CD4-positive, alpha-beta T cell (primary cell): Measurements from ENCODE around the gene RBP5. TPM values are rescaled to one million over a fixed set of nuclear protein-coding genes. Genes with fewer than 3 reads are reported as not detected.

Experiments
- ATAC-seq: fragments of 200-7000 bp; cut with Tn5 transposase; one replicate; pipeline ENCODE4 v1.10.0; 2022; ENCODE audit warnings: mild to moderate bottlenecking; ENCODE audit not compliant: poor library complexity
- CTCF ChIA-PET: fragments of 350-600 bp; sonication (Branson Sonifier 250); formaldehyde crosslinking; loops from one replicate; lab custom pipeline; 2021; ENCODE audit warnings: antibody characterized with exemption, inconsistent platforms; lab: Charles Lee
- POLR2A ChIA-PET: fragments of 350-600 bp; sonication (Branson Sonifier 250); formaldehyde crosslinking; loops from one replicate; lab custom pipeline; 2021; ENCODE audit warnings: antibody characterized with exemption, inconsistent platforms; lab: Charles Lee
- DNase-seq, 14 experiments: peaks; one replicate each; pipeline ENCODE4 v3.0.0-alpha.2; 2013 to 2020; ENCODE audit warnings: mixed read lengths in 2 of 14
- H3K27ac ChIP-seq, 2 donors: one replicate each; pipeline versions ENCODE4 v1.5.1 to v1.7.0; 2013; ENCODE audit warnings: low read length in 2 of 2, low read depth in 1 of 2, mild to moderate bottlenecking in 1 of 2
- H3K27me3 ChIP-seq, 2 experiments: 1 replicate in 1 of 2; 2 replicates in 1 of 2; pipeline versions ENCODE4 v1.6.1 to v1.7.0; 2013; ENCODE audit warnings: low read length in 2 of 2, control low read depth in 1 of 2, mild to moderate bottlenecking in 1 of 2, moderate library complexity in 1 of 2; ENCODE audit not compliant: insufficient read depth in 2 of 2, control insufficient read depth in 1 of 2
- H3K36me3 ChIP-seq: one replicate; pipeline ENCODE4 v1.6.1; 2013; ENCODE audit warnings: low read length, control low read depth; ENCODE audit not compliant: insufficient read depth
- H3K4me1 ChIP-seq: one replicate; pipeline ENCODE4 v1.6.1; 2013; ENCODE audit warnings: low read length, control low read depth; ENCODE audit not compliant: insufficient read depth
- H3K4me3 ChIP-seq: one replicate; pipeline ENCODE4 v1.5.1; 2013; ENCODE audit warnings: mild to moderate bottlenecking, low read length, moderate library complexity
- H3K9me3 ChIP-seq, 2 experiments: 1 replicate in 1 of 2; 2 replicates in 1 of 2; pipeline versions ENCODE4 v1.6.1 to v1.7.0; 2013; ENCODE audit warnings: low read length in 2 of 2, mild to moderate bottlenecking in 2 of 2, control low read depth in 1 of 2, moderate library complexity in 1 of 2; ENCODE audit not compliant: control insufficient read depth in 1 of 2, insufficient read depth in 1 of 2
- H3K27ac Mint-ChIP-seq: one replicate; pipeline ENCODE4 v1.8.0; 2020; ENCODE audit warnings: mixed read lengths
- H3K27me3 Mint-ChIP-seq: one replicate; pipeline ENCODE4 v1.8.0; 2021; ENCODE audit warnings: mixed read lengths
- H3K36me3 Mint-ChIP-seq: one replicate; pipeline ENCODE4 v1.8.0; 2021; ENCODE audit warnings: low read depth, mixed read lengths
- H3K4me1 Mint-ChIP-seq: one replicate; pipeline ENCODE4 v1.8.0; 2021; ENCODE audit warnings: low read depth, mixed read lengths
- H3K4me3 Mint-ChIP-seq: one replicate; pipeline ENCODE4 v1.8.0; 2020; ENCODE audit warnings: mild to moderate bottlenecking, mixed read lengths
- H3K9me3 Mint-ChIP-seq: one replicate; pipeline ENCODE4 v1.8.0; 2020; ENCODE audit warnings: mixed read lengths
- intact Hi-C, 2 experiments: fragments of 100-400 bp; cut with DNase I in 1 of 2; cut with micrococcal nuclease in 1 of 2; formaldehyde crosslinking; loops; one replicate each; pipeline versions ENCODE4 v1.15.1 to v1.9.0; 2023 to 2025; cut with DNase I, micrococcal nuclease
- total RNA-seq, 174 experiments: library from RNA in 2 of 174; stranded (reverse) in 2 of 174; gene quantifications; one replicate each; pipeline ENCODE4 v1.2.3 and lab custom pipeline; 2021 to 2026
- TF ChIP-seq, protein P1 (sequence below): fragments of 200-600 bp; IDR thresholded peaks from one replicate; pipeline ENCODE4 v1.8.0; 2022; ENCODE audit warnings: antibody characterized with exemption, mild to moderate bottlenecking

Gene RBP5
- total RNA-seq, 2 experiments from 2014 or later, result not detected

DNA sequence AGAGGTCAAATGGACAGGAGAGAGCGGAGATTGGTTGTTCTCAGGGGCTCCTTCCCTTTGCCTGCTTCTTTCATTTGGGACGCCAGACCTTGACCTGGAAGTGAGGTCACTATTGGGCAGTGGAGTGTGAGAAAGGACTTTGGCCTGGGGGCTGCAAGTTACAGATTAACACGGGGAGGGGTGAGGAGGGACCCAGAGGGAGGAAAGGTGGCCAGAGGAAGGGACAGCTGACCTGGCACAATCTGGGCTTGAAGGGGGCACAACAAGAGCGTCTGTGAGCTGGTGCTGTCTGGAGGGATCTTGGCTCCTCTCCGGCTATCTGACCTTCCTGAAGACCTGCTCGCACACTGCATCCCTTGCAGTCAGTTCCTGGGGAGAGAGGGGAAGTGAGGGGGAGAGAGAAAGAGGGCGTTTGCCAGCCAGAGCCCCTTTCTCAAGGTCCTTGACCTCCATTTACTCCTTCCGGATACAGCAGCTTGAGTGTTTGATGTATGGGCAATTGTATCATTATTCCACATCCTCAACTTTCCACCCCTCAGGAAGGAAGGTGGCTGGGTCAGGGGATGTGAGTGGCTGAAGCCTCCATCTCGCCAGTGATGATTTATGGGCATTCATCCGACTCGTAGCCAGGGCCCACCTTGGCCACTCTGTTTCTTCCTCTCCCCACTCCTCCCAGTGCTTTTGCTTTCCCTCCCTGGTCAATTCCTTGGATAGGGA, 4.7 kb downstream of the RBP5 start:
- Mint-ChIP-seq H3K27ac (no peak overlapping the region), H3K9me3 (no peaks in the 10 kb centered on the region), H3K27me3 (no peaks in the 10 kb centered on the region), H3K4me3 (no peak overlapping the region), H3K4me1 (peaks cover 12% of the 10 kb centered on the region), H3K36me3 (no peaks in the 10 kb centered on the region)
- peaks cover 2% of the 10 kb centered on the region for H3K4me1 ChIP-seq
- DNase-seq (no peak), ATAC-seq (no peak)
- no peaks in the 10 kb centered on the region for H3K27me3 ChIP-seq
- ChIA-PET POLR2A (no interaction called here), CTCF (no interaction called here)
- TF ChIP-seq, protein P1, sequence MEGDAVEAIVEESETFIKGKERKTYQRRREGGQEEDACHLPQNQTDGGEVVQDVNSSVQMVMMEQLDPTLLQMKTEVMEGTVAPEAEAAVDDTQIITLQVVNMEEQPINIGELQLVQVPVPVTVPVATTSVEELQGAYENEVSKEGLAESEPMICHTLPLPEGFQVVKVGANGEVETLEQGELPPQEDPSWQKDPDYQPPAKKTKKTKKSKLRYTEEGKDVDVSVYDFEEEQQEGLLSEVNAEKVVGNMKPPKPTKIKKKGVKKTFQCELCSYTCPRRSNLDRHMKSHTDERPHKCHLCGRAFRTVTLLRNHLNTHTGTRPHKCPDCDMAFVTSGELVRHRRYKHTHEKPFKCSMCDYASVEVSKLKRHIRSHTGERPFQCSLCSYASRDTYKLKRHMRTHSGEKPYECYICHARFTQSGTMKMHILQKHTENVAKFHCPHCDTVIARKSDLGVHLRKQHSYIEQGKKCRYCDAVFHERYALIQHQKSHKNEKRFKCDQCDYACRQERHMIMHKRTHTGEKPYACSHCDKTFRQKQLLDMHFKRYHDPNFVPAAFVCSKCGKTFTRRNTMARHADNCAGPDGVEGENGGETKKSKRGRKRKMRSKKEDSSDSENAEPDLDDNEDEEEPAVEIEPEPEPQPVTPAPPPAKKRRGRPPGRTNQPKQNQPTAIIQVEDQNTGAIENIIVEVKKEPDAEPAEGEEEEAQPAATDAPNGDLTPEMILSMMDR, result no peak
- H3K36me3 ChIP-seq, result no peaks in the 10 kb centered on the region
- intact Hi-C loops, result no loop called here
- H3K4me3 ChIP-seq, result no peak overlapping the region
- H3K9me3 ChIP-seq, result no peaks in the 10 kb centered on the region
- H3K27ac ChIP-seq, result no peak overlapping the region

DNA sequence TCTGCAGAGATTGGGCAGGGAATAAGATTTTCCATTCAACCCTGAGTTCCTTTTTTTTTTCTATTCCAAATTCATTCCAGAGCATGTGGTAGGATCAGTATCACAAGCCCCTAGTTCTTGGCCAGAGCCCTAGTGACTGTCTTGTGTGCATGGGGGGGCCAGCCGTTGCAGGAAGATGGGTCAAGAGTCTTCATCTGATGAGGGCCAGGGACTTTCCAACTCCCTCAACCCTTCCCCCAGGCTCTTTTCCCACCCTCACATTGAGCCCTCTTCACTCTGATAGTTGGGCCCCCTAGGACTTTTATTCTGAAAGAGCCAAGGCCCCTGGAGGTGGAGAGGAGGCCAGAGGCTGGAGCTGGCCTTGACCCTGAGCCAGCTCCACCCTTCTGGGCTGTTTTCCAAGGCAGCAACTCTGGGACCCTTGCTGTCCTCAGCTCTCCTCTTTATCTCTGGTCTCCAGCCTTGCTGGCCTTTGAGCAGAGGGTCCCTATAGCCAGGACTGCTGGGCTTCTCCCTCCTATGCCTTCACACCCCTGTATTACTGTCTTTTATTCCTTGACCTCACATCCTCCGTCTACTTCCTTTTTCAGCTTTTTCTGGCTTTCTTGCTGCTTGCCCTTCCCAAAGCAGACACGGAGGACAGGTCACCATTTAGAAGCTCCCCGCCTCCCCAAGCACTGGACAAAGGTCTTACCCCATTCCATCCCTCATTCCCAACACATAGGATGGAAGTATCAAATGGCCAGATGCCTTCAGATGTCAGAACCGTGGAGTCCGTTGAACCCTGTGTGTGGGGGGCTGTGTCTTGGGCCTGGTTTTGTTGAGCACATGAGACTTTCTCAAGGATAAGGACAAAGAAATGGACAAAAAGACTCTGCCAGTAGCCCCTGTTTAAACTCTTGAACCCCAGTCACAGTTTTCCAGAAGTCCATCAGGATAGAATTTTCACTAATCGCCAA, 5.6 kb downstream of the RBP5 start:
- Mint-ChIP-seq H3K27me3 (no peaks in the 10 kb centered on the region), H3K4me3 (no peak overlapping the region), H3K9me3 (no peaks in the 10 kb centered on the region), H3K36me3 (peaks cover 3% of the 10 kb centered on the region), H3K4me1 (peaks cover 5% of the 10 kb centered on the region), H3K27ac (no peak overlapping the region)
- no peaks in the 10 kb centered on the region for H3K9me3 ChIP-seq
- TF ChIP-seq, protein P1, result no peak
- no peak overlapping the region for H3K4me3 ChIP-seq
- H3K27me3 ChIP-seq, result no peaks in the 10 kb centered on the region
- ChIA-PET CTCF (no interaction called here), POLR2A (no interaction called here)
- no peak overlapping the region for H3K27ac ChIP-seq
- DNase-seq (no peak), ATAC-seq (no peak)
- H3K36me3 ChIP-seq, result no peaks in the 10 kb centered on the region
- intact Hi-C loops, result no loop called here
- no peaks in the 10 kb centered on the region for H3K4me1 ChIP-seq

DNA sequence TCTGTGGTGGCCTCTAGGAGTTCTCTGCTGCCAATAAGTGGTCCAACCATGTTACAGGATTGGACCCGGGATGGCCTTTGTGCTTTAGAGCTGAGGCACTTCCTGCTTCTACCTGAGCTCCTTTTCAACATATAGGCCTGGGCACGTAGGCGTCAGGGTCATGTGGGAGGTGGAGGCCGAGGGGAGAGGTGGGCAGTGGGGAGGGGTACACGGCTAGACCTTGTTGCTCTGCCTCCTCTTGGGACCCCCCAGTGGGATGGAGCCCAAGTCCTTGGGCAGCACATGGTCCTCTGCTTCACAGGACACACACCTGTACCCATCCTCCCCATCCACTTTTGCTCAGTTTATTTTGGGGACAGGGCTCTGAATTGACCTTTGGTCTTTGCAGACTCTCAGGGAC, 7.4 kb downstream of the RBP5 start:
- no peak for ATAC-seq

More for the DNA sequence above, 7.4 kb downstream of the RBP5 start:
- H3K27ac Mint-ChIP-seq, result no peak overlapping the region
- DNase-seq, result no peak
- Histone ChIP-seq H3K27ac (no peak overlapping the region), H3K9me3 (no peaks in the 10 kb centered on the region), H3K4me1 (no peaks in the 10 kb centered on the region), H3K27me3 (no peaks in the 10 kb centered on the region), H3K36me3 (peaks cover 5% of the 10 kb centered on the region), H3K4me3 (no peak overlapping the region)
- H3K9me3 Mint-ChIP-seq, result no peaks in the 10 kb centered on the region
- TF ChIP-seq, protein P1, result no peak
- peaks cover 10% of the 10 kb centered on the region for H3K36me3 Mint-ChIP-seq
- H3K4me1 Mint-ChIP-seq, result no peaks in the 10 kb centered on the region
- no peak overlapping the region for H3K4me3 Mint-ChIP-seq
- ChIA-PET CTCF (no interaction called here), POLR2A (no interaction called here)
- intact Hi-C loops, result no loop called here
- H3K27me3 Mint-ChIP-seq, result no peaks in the 10 kb centered on the region
